NCI-H748 (cell line): ENCODE data around the gene PLXNA2.
A peak's percentile ranks its signal among the peaks of the same experiment; 100 is the strongest.

Source experiments
- DNase-seq: peaks from one replicate; lab custom pipeline; 2025; ENCODE audit not compliant: unreplicated experiment; lab: John Stamatoyannopoulos, UW

PLXNA2 gene

GRCh38 chr1:208205216-208206013 is 38.8 kb downstream of the PLXNA2 start:
- no peak for DNase-seq

DNA sequence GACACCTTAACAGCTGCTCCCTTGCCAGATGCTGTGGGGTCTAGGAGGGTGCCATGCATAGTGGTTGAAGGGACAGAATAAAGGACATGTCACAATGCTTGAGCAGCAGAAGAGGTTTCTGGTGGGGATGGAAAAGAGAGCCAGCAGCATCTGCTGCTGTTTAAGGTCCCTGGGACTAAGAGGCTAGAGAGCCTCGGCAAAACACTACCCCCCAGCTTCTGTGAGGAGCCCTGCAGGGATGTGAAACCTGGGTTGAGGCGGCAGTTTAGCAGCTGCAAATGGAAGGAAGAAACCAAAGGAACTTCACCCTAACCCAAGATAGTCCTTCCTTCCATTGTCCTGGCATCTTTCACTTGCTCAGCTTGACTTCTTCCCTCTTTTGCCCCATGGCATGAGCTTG is 39.4 kb downstream of the PLXNA2 start:
- DNase-seq = no peak

- DNase-seq = peak; percentile 4
These were observed 40.2 kb downstream of the PLXNA2 start for GRCh38 chr1:208203848-208204609.

- peak; percentile 94 for DNase-seq
These were observed 40.9 kb downstream of the PLXNA2 start for GRCh38 chr1:208203127-208203847.

DNA sequence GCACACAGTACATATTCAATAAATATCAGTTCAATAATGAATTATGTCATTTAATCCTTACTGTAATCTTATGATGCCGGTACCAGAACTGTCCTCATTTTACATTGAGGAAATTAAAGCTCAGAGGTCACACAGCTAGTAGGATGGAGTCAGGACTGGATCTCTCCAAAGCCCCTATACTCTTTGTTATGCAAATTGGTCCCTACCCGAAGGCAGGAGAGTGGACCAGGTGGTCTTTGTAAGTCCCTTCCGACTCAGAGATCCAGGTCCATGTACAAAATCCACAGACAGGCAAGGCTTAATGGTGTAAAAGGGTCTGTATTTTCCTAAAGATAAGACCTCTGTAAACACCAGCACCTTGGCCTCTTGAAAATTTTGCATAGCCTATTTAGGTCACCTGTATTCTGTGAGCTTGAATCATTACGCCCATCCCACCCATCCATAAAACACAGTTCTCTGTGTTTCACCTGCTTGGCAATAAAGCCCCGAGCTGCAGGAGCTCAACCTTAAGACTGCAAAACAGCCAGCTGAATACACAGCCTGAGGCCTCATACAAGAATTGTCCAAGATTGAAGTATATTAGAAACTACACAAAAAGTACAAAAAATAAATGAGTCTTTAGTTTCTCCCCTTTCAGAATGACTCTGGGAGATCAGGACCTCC is 41.7 kb downstream of the PLXNA2 start:
- DNase-seq = peak; percentile 83

GRCh38 chr1:208201229-208201628 is 43.0 kb downstream of the PLXNA2 start:
- no peak for DNase-seq

DNA sequence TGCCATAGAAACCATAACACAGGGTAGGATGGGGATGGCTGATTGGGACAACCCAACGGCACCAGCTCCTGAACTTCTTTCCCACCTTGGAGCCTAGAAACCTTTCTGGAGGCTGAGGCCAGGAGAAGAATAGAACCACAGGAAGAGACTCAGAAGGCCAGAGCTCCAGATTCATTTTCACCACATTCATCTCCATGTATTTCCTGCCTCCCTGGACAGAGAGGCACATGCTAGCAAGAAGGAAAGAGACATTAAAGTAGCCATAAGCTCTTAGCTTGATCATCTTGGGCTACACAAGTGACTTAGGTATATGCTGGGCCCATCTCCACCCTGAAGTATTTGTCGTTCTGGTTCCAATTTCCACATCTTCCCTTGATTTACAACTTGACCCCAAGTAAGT is 44.1 kb downstream of the PLXNA2 start:
- DNase-seq = no peak

- DNase-seq = no peak
These were observed 45.9 kb downstream of the PLXNA2 start for GRCh38 chr1:208198236-208198635.

DNA sequence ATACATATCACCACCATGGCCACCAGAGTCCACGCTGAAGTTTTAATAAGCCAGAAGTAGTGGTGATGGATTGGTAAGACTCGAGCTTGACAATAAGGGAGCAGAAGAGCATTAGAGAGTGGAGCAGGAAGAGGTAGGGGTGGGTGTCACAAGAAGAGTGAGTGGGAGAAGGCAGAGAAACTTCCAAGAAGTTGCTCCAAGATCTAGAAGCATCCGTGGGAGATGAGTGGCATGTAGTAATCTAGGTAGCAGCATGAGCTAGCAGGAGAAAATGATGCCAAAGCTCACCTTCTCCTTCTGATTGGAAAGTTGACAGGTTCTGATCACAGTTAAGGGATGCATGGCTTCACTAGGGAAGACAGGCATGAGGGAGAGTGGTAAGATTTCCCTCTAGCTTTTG is 49.2 kb downstream of the PLXNA2 start:
- DNase-seq = no peak

- no peak for DNase-seq
These were observed 51.2 kb downstream of the PLXNA2 start for GRCh38 chr1:208192995-208193394.

DNA sequence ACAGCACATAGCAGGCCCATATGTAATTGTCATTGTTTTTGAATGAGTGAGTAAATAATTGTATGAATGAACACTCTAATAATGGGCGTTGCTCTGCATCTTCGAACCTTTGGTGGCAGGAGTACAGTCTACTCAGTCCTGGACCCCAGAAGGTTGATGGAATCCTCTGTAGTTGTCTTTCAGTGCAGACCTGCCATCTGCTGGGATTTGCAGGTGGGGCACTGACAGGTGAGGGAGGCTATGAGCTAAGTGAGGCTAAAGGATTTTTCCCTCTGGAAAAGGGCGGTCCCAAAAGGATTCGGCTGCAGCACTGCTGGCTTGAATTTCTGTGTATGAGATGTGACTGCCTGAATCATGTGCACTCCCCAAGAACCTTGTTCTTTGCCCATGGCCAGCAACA is 53.4 kb downstream of the PLXNA2 start:
- DNase-seq = peak; percentile 5

- DNase-seq = no peak
These were observed 54.5 kb downstream of the PLXNA2 start for GRCh38 chr1:208189716-208190115.

- no peak for DNase-seq
These were observed 55.0 kb downstream of the PLXNA2 start for GRCh38 chr1:208189183-208189582.

DNA sequence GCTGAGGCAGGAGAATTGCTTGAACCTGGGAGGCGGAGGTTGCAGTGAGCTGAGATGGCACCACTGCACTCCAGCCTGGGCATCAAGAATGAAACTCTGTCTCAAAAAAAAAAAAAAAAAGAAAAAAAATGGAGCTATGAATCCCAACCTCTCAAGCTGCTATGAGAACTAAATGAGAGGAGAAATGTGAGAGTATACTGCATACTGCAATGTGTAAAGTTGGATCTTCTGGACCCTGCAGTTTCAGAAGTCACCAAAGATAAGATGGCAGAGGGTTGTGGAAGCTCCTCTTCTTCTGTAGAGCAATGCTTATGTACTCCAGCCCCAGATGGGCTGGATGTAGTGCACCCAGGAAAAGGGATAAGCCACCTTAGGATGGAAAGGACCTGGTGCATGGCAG is 55.6 kb downstream of the PLXNA2 start:
- DNase-seq = no peak

DNA sequence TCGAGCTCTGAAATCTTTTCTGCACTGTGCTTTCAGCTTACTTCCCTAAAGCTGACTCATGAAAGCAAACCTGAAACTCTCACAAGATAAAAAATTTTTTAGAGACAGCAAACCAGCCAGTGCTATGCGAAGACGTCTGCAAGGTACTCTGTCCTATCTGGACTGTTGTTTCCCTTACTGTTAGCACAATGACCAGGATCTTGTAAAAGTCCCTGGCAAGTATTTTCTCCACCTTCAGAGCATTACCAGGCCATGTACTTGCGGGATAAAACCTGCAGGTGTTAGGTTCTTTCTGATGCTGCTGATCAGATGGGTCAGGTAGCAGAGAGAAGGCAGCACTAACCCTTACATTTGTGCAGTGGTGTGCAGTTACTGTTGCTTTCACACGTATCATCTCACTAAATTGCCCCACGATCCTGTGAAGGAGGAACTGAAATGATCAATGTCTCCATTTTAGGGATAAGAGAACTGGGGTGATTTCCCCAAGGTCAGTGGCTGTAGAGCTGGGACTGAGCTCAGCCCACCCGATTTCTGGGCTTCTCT is 56.6 kb downstream of the PLXNA2 start:
- no peak for DNase-seq

DNA sequence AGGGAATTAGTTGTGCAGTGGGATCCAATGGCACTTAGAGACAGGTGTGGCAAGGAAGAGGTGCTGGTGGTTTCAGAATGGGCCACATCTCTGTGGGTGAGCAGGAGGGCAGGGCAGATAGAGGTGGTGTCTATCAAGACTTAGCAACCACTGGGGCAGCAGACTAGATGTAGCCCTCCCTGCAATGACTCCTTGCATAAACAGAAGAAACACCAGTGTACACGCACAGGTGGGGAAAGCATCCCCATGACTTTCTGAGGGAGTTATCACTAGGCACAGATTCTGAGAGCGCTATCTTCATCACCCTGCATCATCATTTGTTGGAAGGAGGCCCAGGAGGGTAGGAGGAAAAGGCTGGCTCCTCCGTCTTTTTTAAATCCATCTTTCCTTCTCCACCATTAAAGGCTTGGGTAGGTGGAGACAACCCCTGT is 58.4 kb downstream of the PLXNA2 start:
- DNase-seq = no peak

DNA sequence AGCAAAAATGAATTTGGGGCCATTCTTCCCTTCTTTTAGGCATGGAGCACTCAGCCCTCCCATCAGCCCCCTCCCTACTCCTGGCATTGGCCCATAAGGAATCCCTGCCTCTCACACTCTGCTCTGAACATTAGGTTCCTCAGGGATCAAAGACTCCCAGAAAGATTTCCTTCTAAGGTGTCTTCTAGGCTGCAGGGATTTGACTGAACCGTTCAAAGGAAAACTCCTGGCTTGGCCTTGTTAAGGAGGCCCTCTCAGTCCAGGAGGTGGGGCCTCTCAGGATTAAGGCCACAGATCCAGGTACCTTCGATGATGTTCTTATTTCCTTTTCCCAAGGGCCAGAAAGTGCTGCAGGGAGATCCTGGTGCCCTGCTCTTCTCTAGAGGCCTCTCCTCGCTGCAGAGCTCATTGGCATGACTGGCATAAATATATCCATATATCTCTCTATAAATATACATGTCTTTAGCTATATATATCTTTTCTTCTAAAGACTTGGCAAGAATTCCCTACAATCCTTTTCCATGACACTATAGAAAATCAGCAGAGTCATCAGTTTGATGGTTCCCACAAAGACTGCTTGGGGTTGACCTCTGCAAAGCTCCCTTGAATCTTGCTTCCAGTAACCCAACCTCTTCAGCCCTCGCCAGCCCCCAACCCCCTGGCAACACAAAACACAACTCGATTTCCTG is 59.1 kb downstream of the PLXNA2 start:
- no peak for DNase-seq

- peak; percentile 2 for DNase-seq
These were observed 59.9 kb downstream of the PLXNA2 start for GRCh38 chr1:208183977-208184911.
